ENCODE data around the gene SLC5A10. TPM values are rescaled to one million over a fixed set of nuclear protein-coding genes. Genes with fewer than 3 reads are reported as not detected.

The SLC5A10 gene
- total RNA-seq, 2 donors from 2014 or later: not detected

DNA sequence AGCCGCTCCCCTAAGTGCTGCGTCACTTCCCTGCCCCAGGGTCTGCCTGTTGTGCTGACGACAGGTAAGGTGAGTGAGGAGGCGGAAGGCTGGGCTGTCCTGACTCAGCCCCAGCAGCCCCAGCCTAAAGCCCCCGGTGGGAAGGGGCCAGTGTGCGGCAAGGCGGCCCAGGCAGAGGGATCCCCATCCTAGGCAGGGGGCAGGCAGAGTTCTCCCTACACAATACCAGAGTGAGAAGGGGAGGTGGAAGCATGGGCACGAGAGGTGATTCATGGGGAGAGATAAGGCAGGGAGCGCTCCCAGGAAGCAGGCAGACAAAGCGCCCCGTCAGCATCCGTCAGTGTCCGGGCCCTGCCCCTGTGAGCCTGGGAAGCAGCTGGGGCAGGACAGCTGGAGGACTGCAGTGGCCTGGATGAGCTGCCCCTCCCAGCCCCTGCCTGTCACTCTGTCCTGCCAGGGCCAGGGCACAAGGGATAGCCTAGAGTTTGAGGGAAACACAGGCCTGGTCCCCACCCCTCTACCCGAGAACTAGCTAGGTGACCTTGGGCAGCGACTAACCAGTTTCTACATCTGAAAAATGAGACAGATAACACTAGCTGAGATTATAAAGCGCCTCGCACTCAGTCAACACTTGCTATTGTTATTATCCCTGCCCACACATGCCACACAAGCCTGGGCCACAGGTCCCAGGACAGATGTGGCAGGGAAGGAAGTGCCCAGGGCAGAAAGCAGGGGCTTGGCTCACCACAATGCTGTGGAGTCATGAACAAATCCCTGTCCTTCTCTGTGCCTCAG, 48.8 kb downstream of the SLC5A10 start:
- no peaks in the 10 kb centered on the region for H3K9me3 ChIP-seq (ENCODE audit: control insufficient read depth, low read length, poor library complexity, severe bottlenecking)
- Mint-ChIP-seq H3K4me1 (peaks cover 18% of the 10 kb centered on the region), H3K36me3 (ENCODE audit: low read depth) (peaks cover 5% of the 10 kb centered on the region), H3K27me3 (no peaks in the 10 kb centered on the region), H3K27ac (peak overlapping the region; percentile 53), H3K4me3 (peak overlapping the region; percentile 5)
- ATAC-seq (no peak), DNase-seq (no peak)

DNA sequence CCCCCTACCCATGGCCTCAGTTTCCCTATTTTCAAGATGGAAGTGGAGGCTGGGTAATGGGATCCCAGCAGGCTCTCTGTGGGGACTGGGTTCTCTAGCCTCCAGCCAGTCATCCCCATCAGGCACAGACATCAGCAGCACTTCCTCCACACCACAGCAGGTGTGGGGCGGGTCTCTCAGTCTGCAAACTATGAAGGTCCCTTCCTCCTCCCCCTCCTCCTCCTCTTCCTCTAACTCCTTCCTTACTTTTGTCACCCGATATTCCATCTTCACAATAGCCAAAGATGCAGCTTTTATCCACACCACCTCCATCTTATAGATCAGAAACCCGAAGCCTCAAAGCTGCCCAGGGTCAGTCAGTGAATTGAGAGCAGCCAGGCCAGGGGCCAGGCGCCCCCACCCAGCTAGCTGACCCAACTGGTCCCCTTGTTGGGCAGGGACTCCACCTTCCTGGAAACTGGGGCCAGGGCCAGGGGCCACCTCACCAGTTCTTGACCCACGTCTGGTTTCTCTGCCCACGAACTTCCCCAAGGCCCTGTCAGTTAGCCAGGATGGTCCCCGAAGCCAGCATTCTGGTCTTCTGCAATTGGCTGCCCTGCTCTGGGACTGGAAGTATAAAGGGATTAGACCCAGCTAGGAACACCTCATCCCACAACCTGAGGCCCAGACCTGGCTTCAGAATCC, 50.1 kb downstream of the SLC5A10 start:
- peak overlapping the region; percentile 93 for H3K4me3 Mint-ChIP-seq
- ATAC-seq (no peak), DNase-seq (no peak)
- H3K27me3 Mint-ChIP-seq: no peaks in the 10 kb centered on the region
- peaks cover 18% of the 10 kb centered on the region for H3K4me1 Mint-ChIP-seq
- peaks cover 3% of the 10 kb centered on the region for H3K36me3 Mint-ChIP-seq (ENCODE audit: low read depth)
- H3K9me3 ChIP-seq (ENCODE audit: control insufficient read depth, low read length, poor library complexity, severe bottlenecking): no peaks in the 10 kb centered on the region
- peak overlapping the region; percentile 53 for H3K27ac Mint-ChIP-seq

DNA sequence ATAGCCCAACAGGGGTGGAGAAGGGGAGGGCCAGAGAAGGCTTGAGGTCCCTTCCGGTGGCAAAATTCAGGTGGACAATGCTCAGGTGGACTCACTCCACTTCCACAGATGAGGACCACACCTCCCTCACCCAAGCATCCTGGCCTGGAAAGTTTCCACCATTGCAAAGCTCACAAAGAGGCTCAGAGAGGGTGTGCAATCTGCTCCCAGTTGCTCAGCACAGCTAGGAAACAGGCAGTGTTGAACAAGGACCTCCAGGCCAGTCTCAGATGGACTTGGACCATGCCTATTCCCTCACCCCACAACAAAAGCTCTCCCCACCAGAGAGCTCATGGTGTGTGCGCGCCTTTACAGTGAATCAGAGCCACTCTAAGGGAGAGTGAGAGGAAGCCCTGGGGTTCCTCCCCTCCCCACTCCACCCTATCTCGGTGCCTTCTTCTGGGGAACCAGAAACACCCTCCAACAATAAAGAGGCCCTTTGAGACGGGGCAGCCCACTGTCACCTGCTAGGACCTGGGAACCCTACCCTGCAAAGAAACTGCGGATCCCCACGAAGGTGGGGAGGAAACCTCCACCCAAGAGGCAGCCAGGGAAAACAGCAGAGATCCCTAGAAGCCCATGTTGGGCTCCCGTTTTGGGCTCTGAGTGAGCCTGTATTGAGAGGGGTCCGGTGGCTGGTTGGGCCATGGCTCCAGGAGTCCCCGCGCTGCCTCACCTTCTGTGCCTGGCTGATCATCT, 51.0 kb downstream of the SLC5A10 start:
- Mint-ChIP-seq H3K27me3 (no peaks in the 10 kb centered on the region), H3K4me1 (peaks cover 18% of the 10 kb centered on the region), H3K27ac (peak overlapping the region; percentile 39), H3K36me3 (ENCODE audit: low read depth) (peaks cover 3% of the 10 kb centered on the region), H3K4me3 (peak overlapping the region; percentile 93)
- DNase-seq (no peak), ATAC-seq (no peak)
- H3K9me3 ChIP-seq (ENCODE audit: control insufficient read depth, low read length, poor library complexity, severe bottlenecking): no peaks in the 10 kb centered on the region

DNA sequence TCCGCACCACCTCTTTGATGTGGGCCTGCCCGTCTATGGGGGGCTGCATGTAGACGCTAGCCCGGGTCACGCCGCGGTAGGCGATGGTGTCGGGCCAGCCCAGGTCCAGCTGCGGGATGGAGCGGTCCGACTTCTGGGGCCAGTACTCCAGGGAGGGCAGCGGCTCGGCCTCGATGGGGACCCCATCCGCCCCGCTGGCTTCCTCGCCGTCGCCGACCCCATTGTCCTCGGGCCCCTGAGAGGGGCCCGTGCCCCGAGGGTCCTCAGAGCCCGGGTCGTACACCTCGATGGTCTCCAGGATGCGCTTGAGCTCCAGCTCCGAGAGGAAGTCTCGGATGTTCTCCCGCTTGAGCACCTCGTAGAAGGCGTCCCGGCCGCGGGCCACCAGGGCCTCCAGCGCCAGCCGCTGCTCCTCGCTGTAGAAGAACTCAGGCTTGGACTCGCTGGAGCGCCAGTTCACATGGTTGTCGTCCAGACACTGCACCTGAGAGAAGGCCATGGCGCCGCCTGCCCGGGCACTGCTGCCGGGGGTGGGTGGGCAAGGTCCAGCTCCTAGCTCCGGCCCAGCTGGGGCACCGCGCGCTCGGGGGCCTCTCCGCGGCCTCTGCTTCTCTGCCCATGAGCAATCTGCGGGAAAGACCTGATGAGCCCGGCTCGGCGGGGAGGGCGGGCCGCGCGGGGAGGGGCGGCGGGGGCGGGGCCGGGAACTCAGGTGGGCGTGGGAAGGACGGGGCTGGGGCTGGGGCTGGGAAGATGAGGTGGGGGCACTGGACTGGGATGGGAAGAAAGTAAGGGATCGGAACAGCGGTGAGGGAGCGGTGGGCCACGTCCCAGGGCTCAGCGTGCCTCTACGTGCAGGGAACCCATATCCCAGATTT, 51.8 kb downstream of the SLC5A10 start:
- Mint-ChIP-seq H3K4me1 (peaks cover 18% of the 10 kb centered on the region), H3K4me3 (peak overlapping the region; percentile 93), H3K27ac (peak overlapping the region; percentile 83), H3K36me3 (ENCODE audit: low read depth) (peaks cover 3% of the 10 kb centered on the region), H3K27me3 (no peaks in the 10 kb centered on the region)
- DNase-seq (peak in 1 of 3 donors; percentile 43), ATAC-seq (peak; percentile 16)
- no peaks in the 10 kb centered on the region for H3K9me3 ChIP-seq (ENCODE audit: control insufficient read depth, low read length, poor library complexity, severe bottlenecking)

DNA sequence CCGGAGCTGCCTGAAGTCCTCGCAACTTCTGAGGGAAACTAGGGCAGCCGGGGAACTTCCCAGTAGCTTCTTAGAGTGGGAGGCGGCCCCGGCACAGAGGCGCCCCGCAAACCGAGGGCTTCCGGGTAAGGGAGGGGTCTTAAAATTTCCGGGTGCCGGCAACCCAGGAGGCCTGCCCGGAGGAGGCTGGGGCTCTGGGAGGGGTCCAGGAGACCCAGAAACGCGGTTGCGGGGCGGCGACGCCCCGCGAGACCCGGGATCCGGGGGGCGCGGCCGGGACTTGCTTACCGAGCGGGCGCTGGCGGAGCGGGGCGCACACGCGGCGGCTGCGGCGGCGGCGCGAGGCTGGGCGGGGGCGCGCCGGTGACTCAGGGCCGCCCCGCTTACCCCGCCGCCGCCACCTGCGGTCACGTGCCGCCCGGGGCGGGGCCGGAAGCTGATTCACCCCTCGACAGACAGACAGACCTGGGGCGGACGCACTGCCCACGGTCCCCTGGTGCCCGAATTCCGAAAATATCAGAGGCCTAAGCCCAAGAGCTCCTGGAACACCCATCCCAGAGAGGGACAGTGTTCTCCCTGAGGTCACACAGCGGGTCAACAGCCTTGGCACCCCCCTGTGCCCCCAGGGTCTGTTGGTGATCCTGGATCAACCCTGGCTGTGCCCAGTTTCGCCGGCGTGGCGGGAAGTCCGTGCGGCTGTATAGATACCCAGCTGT, 52.6 kb downstream of the SLC5A10 start, which contains the start of gene FAM83G:
Gene FAM83G (minus strand): TSS at position 344 of the 716 bp plus-strand sequence. CDS start 723 bp downstream, outside the sequence.
- ATAC-seq: peak; percentile 86
- DNase-seq: peak; percentile 77 to 84 (median 83)
- peak within 1 kb of the TSS; percentile 93 for H3K4me3 Mint-ChIP-seq
- H3K36me3 Mint-ChIP-seq (ENCODE audit: low read depth): peaks cover 3% of the 10 kb centered on the region
- peaks cover 18% of the 10 kb centered on the region for H3K4me1 Mint-ChIP-seq
- H3K9me3 ChIP-seq (ENCODE audit: control insufficient read depth, low read length, poor library complexity, severe bottlenecking): no peaks in the 10 kb centered on the region
- H3K27me3 Mint-ChIP-seq: no peaks in the 10 kb centered on the region
- H3K27ac Mint-ChIP-seq: peak within 1 kb of the TSS; percentile 83

DNA sequence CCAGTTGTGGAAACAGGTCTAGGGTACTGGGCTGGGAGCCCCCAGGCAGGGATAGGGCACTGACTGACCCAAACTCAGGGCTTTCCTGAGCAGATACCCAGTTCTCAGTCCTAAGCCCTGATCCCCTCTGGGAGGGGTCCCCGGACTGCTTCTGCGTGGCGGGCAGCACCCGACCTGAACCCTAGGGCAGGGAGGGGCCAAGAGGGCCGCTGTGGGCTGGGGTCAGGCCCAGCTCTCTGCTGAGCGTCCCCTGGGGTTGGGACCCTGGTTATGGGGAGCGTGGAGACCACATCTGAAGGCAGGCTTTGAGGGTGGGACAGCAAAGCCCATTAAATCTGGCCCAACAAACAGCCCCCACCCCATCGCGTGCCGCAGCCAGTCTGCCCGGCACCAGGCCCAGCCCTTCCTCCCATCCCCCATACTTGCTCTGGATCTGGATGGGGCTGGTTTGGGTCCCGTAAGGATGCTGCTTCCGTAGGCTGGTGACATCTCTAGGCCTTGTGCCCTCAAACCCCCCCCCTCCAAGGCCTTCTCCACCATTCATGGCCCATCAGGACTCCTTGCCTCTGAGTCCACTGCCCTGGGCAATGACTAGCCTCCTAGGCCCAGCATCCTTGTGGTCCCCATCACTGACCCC, 53.3 kb downstream of the SLC5A10 start:
- H3K4me3 Mint-ChIP-seq: peak overlapping the region; percentile 93
- DNase-seq: no peak

DNA sequence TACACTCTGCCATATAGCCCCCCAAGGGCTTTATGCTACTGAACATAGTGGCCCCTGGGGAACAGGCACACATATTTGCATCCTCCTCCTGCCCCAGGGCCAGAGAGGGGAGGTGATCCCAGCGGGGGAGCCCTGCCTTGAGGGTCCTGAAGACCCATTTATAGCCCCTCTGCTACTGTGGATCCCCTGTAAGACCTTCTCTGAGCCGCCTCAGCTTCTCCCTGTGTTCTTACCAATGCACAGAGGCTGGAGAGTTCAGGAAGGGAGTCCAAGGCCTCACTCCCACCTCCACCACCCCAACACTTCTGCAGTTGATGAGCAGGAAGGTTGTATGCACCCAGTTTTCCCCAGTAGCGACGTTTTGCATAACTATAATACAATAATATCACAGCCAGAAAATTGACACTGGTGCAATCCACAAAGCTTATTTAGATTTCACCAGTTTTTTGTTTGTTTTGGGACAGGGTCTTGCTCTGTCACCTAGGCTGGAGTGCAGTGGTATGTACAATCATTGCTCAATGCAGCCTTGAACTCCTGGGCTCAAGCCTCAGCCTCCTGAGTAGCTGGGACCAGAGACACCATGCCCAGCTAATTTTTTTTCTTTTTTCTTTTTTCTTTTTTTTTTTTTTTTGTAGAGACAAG, 53.9 kb downstream of the SLC5A10 start:
- peaks cover 3% of the 10 kb centered on the region for H3K36me3 Mint-ChIP-seq (ENCODE audit: low read depth)
- peaks cover 23% of the 10 kb centered on the region for H3K4me1 Mint-ChIP-seq
- H3K4me3 Mint-ChIP-seq: no peak overlapping the region
- peak overlapping the region; percentile 83 for H3K27ac Mint-ChIP-seq
- DNase-seq: no peak
- no peaks in the 10 kb centered on the region for H3K27me3 Mint-ChIP-seq
- H3K9me3 ChIP-seq (ENCODE audit: control insufficient read depth, low read length, poor library complexity, severe bottlenecking): no peaks in the 10 kb centered on the region
- no peak for ATAC-seq

More for the DNA sequence above, 53.3 kb downstream of the SLC5A10 start:
- no peak for ATAC-seq
- H3K4me1 Mint-ChIP-seq: peaks cover 20% of the 10 kb centered on the region
- peaks cover 3% of the 10 kb centered on the region for H3K36me3 Mint-ChIP-seq (ENCODE audit: low read depth)
- H3K9me3 ChIP-seq (ENCODE audit: control insufficient read depth, low read length, poor library complexity, severe bottlenecking): no peaks in the 10 kb centered on the region
- H3K27ac Mint-ChIP-seq: peak overlapping the region; percentile 83
- H3K27me3 Mint-ChIP-seq: no peaks in the 10 kb centered on the region

DNA sequence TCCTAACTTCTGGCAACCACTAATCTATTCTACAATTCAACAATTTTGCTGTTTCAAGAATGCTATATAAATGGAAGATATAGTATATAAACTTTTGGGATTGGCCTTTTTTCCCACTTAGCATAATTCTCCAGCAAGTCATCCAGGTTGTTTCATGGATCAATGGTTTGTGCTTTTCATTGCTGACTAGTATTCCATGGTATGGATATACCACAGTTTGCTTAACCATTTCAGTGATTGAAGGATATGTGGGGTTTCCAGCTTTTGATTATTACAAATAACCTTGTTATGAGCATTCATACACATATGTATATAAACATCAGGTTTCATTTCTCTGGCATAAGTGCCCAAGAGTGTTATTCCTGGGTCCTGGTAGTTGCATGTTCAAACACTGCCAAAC, 54.7 kb downstream of the SLC5A10 start:
- DNase-seq (no peak), ATAC-seq (no peak)
- no peak overlapping the region for H3K4me3 Mint-ChIP-seq
- no peak overlapping the region for H3K27ac Mint-ChIP-seq
- peaks cover 3% of the 10 kb centered on the region for H3K36me3 Mint-ChIP-seq (ENCODE audit: low read depth)
- no peaks in the 10 kb centered on the region for H3K27me3 Mint-ChIP-seq
- H3K4me1 Mint-ChIP-seq: peaks cover 19% of the 10 kb centered on the region
- H3K9me3 ChIP-seq (ENCODE audit: control insufficient read depth, low read length, poor library complexity, severe bottlenecking): no peaks in the 10 kb centered on the region

DNA sequence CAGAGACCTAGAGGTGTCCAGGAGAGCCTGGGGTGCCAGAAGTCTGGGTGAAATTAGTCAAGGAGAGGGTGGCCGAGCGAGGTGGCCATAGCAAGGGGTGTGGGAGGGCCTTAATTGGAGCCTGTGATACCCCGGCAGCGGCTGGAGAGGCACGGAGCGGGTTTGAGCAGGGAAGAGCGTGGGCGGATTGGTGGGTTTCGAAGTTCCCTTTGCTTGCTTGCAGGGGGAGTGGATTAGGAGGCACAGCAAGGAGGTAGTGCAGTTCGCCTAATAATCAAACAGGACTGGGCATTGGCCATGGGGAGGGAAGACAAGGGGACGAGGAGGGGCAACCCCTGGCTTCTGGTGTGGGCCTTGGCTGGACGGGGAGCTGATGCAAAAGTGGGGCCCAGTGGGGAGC, 58.0 kb downstream of the SLC5A10 start:
- peaks cover 5% of the 10 kb centered on the region for H3K4me1 Mint-ChIP-seq
- no peak for ATAC-seq
- no peaks in the 10 kb centered on the region for H3K27me3 Mint-ChIP-seq
- no peaks in the 10 kb centered on the region for H3K9me3 ChIP-seq (ENCODE audit: control insufficient read depth, low read length, poor library complexity, severe bottlenecking)
- no peak overlapping the region for H3K4me3 Mint-ChIP-seq
- no peaks in the 10 kb centered on the region for H3K36me3 Mint-ChIP-seq (ENCODE audit: low read depth)
- no peak for DNase-seq
- H3K27ac Mint-ChIP-seq: peak overlapping the region; percentile 47

DNA sequence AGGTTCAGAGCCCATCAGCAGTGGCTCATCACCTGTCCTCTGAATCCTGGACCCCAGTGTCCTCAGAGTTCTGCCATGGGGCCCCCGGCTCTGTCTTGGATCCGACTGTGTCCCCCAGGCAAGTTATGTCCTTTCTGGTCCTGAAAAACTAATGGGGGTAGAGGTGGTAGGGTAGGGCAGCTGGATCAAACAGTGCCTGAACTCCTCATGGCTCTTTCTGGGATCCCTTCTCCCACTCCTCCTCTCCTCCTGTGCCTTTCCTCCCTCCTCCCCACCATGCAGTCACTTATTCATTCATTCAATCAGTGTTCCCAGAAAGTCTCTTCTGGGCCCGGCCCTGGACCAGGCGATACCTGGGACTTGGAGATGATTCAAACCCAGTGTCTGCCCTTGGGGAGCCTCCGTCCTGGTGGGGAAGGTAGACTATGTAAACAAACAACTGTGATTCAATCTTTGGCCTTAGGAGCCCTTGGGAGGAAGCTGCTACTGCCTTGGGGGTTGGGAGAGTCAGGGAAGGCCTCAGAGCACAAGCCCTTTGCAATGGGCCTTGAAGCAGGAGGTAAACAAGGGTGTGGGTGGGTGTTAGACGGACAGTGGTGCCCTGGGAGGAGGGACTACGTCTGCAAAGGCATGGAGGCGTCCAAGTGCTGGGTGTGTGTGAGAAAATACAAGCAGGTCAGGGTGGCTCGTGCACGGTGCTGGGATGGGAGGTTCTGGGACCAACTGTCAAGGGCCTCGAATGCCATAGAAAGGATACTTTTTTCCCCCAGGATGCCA, 59.0 kb downstream of the SLC5A10 start:
- Mint-ChIP-seq H3K36me3 (ENCODE audit: low read depth) (no peaks in the 10 kb centered on the region), H3K4me3 (no peak overlapping the region), H3K4me1 (peaks cover 5% of the 10 kb centered on the region), H3K27ac (no peak overlapping the region), H3K27me3 (peaks cover 6% of the 10 kb centered on the region)
- H3K9me3 ChIP-seq (ENCODE audit: control insufficient read depth, low read length, poor library complexity, severe bottlenecking): no peaks in the 10 kb centered on the region
- ATAC-seq (no peak), DNase-seq (no peak)

DNA sequence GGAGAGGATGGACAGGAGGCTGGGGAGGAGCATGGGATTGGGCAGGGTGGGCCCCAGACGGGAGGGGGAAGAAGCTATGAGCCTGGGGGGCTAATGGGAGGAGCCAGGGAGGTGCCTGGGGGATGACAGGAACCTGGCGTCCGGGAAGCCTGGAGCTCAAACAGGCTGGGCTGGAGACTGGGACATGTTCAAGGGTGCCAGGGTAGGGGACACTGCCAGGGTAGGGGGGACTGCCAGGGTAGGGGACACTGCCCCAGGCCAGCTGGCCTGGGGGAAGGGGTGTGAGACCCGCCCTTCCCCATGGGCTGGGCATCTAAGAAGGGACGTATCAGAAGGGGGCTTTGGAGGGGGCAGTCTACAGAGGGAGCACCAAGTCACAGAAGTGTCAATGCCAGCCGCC, 59.6 kb downstream of the SLC5A10 start:
- no peak overlapping the region for H3K27ac Mint-ChIP-seq
- no peak for DNase-seq

More for the DNA sequence above, 59.6 kb downstream of the SLC5A10 start:
- no peaks in the 10 kb centered on the region for H3K36me3 Mint-ChIP-seq (ENCODE audit: low read depth)
- H3K9me3 ChIP-seq (ENCODE audit: control insufficient read depth, low read length, poor library complexity, severe bottlenecking): no peaks in the 10 kb centered on the region
- H3K4me1 Mint-ChIP-seq: peaks cover 5% of the 10 kb centered on the region
- ATAC-seq: no peak
- H3K4me3 Mint-ChIP-seq: no peak overlapping the region
- H3K27me3 Mint-ChIP-seq: peaks cover 7% of the 10 kb centered on the region
